GM23338 (cell line): Measurements from ENCODE around the gene COPS6. TPM values are rescaled to one million over a fixed set of nuclear protein-coding genes. Genes with fewer than 3 reads are reported as not detected.
A peak's percentile ranks its signal among the peaks of the same experiment; 100 is the strongest.

Experiments used
- ATAC-seq: fragments of 200-7000 bp; cut with Tn5 transposase; 3 replicates; pipeline ENCODE4 v1.9.1; 2020
- DNase-seq: peaks from one replicate; pipeline ENCODE4 v3.0.0-alpha.2; 2015; ENCODE audit warnings: low spot score
- H2AFZ ChIP-seq: fragments of 200-600 bp; sonication (generic); 2 replicates; pipeline ENCODE4 v1.8.0; 2016; ENCODE audit warnings: antibody characterized with exemption, mild to moderate bottlenecking, moderate library complexity
- H3F3A ChIP-seq: fragments of 200-600 bp; sonication (generic); replicated peaks from 2 replicates; pipeline ENCODE4 v1.8.0; 2017; ENCODE audit warnings: antibody characterized with exemption, mixed run types, low read depth
- H3K27ac ChIP-seq: fragments of 200-600 bp; sonication (generic); 2 replicates; pipeline ENCODE4 v1.6.1; 2016; ENCODE audit warnings: low read depth
- H3K27me3 ChIP-seq: fragments of 200-600 bp; sonication (generic); 2 replicates; pipeline ENCODE4 v1.8.0; 2016; ENCODE audit warnings: mild to moderate bottlenecking, mixed run types, moderate library complexity; ENCODE audit not compliant: insufficient read depth
- H3K36me3 ChIP-seq: fragments of 200-600 bp; sonication (generic); 2 replicates; pipeline ENCODE4 v1.8.0; 2016; ENCODE audit warnings: mild to moderate bottlenecking; ENCODE audit not compliant: insufficient read depth
- H3K4me1 ChIP-seq: fragments of 200-600 bp; sonication (generic); 2 replicates; pipeline ENCODE4 v1.8.0; 2016; ENCODE audit warnings: mild to moderate bottlenecking, moderate library complexity; ENCODE audit not compliant: insufficient read depth
- H3K4me2 ChIP-seq: fragments of 200-600 bp; sonication (generic); 2 replicates; pipeline ENCODE4 v1.7.1; 2017; ENCODE audit warnings: mixed run types
- H3K4me3 ChIP-seq: fragments of 200-600 bp; sonication (generic); 2 replicates; pipeline ENCODE4 v1.6.1; 2016; ENCODE audit warnings: mixed run types
- H3K79me2 ChIP-seq: fragments of 200-600 bp; sonication (generic); replicated peaks from 2 replicates; pipeline ENCODE4 v1.8.0; 2017; ENCODE audit warnings: mild to moderate bottlenecking; ENCODE audit not compliant: insufficient read depth
- H3K9me2 ChIP-seq: fragments of 200-600 bp; sonication (generic); 2 replicates; pipeline ENCODE4 v1.8.0; 2017; ENCODE audit not compliant: insufficient read depth
- H4K20me1 ChIP-seq: fragments of 200-600 bp; sonication (generic); replicated peaks from 2 replicates; pipeline ENCODE4 v1.8.0; 2017; ENCODE audit warnings: mild to moderate bottlenecking; ENCODE audit not compliant: insufficient read depth
- H3K27ac Mint-ChIP-seq: 2 replicates; pipeline ENCODE4 v1.8.0; 2020; ENCODE audit warnings: inconsistent platforms, mild to moderate bottlenecking, moderate library complexity, mixed read lengths
- H3K27me3 Mint-ChIP-seq: 3 replicates; pipeline ENCODE4 v1.8.0; 2022; ENCODE audit warnings: low read depth, mild to moderate bottlenecking, moderate library complexity, mixed read lengths, inconsistent platforms; ENCODE audit not compliant: insufficient read depth, poor library complexity
- H3K36me3 Mint-ChIP-seq: 3 replicates; pipeline ENCODE4 v1.8.0; 2021; ENCODE audit warnings: low read depth, mild to moderate bottlenecking, inconsistent platforms, moderate library complexity, mixed read lengths
- H3K4me1 Mint-ChIP-seq: 3 replicates; pipeline ENCODE4 v1.8.0; 2020; ENCODE audit warnings: mild to moderate bottlenecking, inconsistent platforms, mixed read lengths
- H3K4me3 Mint-ChIP-seq: 3 replicates; pipeline ENCODE4 v1.8.0; 2021; ENCODE audit warnings: moderate library complexity, mild to moderate bottlenecking, inconsistent platforms, mixed read lengths
- H3K9me3 Mint-ChIP-seq: 3 replicates; pipeline ENCODE4 v1.8.0; 2020; ENCODE audit warnings: moderate library complexity, mild to moderate bottlenecking, inconsistent platforms, mixed read lengths
- CREB1 ChIP-seq: fragments of 250-450 bp; sonication (Bioruptor Pico); IDR thresholded peaks from 2 replicates; pipeline ENCODE4 v1.5.0; 2020; ENCODE audit warnings: low read depth, mild to moderate bottlenecking, moderate library complexity
- JUNB ChIP-seq: IDR thresholded peaks from one replicate; pipeline ENCODE4 v1.6.1; 2016; ENCODE audit warnings: antibody characterized with exemption; ENCODE audit not compliant: unreplicated experiment
- ZNF114 ChIP-seq: fragments of 250-450 bp; sonication (Bioruptor Pico); IDR thresholded peaks from 2 replicates; pipeline ENCODE4 v1.5.0; 2020; ENCODE audit warnings: mild to moderate bottlenecking, moderate library complexity
- polyA plus RNA-seq: library from polyadenylated mRNA; unstranded; fragments of >200 nt; fragmentation: Nextera tagmentation; extraction: Ambion mirVana; gene quantifications from 2 replicates; pipeline ENCODE4 v1.2.1, GENCODE V29; 2016
- total RNA-seq: library from RNA; depleted of rRNA; stranded (reverse); fragments of >200 nt; shearing (Covaris generic); gene quantifications from 2 replicates; pipeline ENCODE4 v1.2.3, GENCODE V29; 2014
- TF ChIP-seq, protein P1 (sequence below): fragments of 250-450 bp; sonication (Bioruptor Pico); IDR thresholded peaks from 2 replicates; pipeline ENCODE4 v1.5.0; 2020; ENCODE audit warnings: mild to moderate bottlenecking, moderate library complexity
- TF ChIP-seq, protein P2 (sequence below), 2 experiments: fragments of 200-600 bp in 1 of 2; sonication (generic) in 1 of 2; conservative IDR thresholded peaks; 2 replicates each; pipeline versions ENCODE4 v1.5.1 to v1.6.1; 2016 to 2017; ENCODE audit warnings: antibody characterized with exemption in 2 of 2, low read depth in 2 of 2, mild to moderate bottlenecking in 2 of 2, moderate library complexity in 1 of 2
- TF ChIP-seq, protein P3 (sequence below): IDR thresholded peaks from one replicate; pipeline ENCODE4 v1.6.1; 2018; ENCODE audit warnings: antibody characterized with exemption; ENCODE audit not compliant: unreplicated experiment

COPS6 gene
- total and polyA plus RNA-seq, 2 experiments from 2014 or later: 89.8 to 198 TPM

DNA sequence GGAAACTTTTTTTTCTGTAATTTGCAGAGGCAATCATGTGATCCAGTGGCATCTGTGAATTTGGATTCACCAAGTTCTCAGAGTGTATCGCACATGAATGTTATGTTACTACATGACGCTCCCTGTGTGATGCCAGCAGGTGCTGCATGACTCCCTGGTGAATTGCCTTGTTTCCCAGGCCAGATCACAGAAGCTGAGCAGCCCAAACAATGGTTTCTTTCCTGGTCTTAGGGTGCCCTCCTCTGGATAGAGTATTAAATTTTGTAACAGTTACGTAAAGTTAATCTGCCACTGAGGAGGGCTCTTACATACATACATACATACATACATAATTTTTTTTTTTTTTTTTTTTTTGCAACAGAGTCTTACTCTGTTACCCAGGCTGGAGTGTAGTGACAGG is 35.6 kb upstream of the COPS6 start:
- TF ChIP-seq, protein P1, sequence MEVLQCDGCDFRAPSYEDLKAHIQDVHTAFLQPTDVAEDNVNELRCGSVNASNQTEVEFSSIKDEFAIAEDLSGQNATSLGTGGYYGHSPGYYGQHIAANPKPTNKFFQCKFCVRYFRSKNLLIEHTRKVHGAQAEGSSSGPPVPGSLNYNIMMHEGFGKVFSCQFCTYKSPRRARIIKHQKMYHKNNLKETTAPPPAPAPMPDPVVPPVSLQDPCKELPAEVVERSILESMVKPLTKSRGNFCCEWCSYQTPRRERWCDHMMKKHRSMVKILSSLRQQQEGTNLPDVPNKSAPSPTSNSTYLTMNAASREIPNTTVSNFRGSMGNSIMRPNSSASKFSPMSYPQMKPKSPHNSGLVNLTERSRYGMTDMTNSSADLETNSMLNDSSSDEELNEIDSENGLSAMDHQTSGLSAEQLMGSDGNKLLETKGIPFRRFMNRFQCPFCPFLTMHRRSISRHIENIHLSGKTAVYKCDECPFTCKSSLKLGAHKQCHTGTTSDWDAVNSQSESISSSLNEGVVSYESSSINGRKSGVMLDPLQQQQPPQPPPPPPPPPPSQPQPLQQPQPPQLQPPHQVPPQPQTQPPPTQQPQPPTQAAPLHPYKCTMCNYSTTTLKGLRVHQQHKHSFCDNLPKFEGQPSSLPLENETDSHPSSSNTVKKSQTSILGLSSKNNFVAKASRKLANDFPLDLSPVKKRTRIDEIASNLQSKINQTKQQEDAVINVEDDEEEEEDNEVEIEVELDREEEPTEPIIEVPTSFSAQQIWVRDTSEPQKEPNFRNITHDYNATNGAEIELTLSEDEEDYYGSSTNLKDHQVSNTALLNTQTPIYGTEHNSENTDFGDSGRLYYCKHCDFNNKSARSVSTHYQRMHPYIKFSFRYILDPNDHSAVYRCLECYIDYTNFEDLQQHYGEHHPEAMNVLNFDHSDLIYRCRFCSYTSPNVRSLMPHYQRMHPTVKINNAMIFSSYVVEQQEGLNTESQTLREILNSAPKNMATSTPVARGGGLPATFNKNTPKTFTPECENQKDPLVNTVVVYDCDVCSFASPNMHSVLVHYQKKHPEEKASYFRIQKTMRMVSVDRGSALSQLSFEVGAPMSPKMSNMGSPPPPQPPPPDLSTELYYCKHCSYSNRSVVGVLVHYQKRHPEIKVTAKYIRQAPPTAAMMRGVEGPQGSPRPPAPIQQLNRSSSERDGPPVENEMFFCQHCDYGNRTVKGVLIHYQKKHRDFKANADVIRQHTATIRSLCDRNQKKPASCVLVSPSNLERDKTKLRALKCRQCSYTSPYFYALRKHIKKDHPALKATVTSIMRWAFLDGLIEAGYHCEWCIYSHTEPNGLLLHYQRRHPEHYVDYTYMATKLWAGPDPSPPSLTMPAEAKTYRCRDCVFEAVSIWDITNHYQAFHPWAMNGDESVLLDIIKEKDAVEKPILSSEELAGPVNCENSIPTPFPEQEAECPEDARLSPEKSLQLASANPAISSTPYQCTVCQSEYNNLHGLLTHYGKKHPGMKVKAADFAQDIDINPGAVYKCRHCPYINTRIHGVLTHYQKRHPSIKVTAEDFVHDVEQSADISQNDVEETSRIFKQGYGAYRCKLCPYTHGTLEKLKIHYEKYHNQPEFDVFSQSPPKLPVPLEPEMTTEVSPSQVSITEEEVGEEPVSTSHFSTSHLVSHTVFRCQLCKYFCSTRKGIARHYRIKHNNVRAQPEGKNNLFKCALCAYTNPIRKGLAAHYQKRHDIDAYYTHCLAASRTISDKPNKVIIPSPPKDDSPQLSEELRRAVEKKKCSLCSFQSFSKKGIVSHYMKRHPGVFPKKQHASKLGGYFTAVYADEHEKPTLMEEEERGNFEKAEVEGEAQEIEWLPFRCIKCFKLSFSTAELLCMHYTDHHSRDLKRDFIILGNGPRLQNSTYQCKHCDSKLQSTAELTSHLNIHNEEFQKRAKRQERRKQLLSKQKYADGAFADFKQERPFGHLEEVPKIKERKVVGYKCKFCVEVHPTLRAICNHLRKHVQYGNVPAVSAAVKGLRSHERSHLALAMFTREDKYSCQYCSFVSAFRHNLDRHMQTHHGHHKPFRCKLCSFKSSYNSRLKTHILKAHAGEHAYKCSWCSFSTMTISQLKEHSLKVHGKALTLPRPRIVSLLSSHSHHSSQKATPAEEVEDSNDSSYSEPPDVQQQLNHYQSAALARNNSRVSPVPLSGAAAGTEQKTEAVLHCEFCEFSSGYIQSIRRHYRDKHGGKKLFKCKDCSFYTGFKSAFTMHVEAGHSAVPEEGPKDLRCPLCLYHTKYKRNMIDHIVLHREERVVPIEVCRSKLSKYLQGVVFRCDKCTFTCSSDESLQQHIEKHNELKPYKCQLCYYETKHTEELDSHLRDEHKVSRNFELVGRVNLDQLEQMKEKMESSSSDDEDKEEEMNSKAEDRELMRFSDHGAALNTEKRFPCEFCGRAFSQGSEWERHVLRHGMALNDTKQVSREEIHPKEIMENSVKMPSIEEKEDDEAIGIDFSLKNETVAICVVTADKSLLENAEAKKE (CRISPR knock-in tag): no peak
- TF ChIP-seq, protein P2, sequence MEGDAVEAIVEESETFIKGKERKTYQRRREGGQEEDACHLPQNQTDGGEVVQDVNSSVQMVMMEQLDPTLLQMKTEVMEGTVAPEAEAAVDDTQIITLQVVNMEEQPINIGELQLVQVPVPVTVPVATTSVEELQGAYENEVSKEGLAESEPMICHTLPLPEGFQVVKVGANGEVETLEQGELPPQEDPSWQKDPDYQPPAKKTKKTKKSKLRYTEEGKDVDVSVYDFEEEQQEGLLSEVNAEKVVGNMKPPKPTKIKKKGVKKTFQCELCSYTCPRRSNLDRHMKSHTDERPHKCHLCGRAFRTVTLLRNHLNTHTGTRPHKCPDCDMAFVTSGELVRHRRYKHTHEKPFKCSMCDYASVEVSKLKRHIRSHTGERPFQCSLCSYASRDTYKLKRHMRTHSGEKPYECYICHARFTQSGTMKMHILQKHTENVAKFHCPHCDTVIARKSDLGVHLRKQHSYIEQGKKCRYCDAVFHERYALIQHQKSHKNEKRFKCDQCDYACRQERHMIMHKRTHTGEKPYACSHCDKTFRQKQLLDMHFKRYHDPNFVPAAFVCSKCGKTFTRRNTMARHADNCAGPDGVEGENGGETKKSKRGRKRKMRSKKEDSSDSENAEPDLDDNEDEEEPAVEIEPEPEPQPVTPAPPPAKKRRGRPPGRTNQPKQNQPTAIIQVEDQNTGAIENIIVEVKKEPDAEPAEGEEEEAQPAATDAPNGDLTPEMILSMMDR (conservative IDR thresholded peaks at IDR 0.05; ENCODE audit: low read depth in 2 of 2): peak; percentile 22 to 51; a peak in 2 of 4 replicates
- TF ChIP-seq JUNB (no peak), CREB1 (no peak), ZNF114 (no peak)
- TF ChIP-seq, protein P3, sequence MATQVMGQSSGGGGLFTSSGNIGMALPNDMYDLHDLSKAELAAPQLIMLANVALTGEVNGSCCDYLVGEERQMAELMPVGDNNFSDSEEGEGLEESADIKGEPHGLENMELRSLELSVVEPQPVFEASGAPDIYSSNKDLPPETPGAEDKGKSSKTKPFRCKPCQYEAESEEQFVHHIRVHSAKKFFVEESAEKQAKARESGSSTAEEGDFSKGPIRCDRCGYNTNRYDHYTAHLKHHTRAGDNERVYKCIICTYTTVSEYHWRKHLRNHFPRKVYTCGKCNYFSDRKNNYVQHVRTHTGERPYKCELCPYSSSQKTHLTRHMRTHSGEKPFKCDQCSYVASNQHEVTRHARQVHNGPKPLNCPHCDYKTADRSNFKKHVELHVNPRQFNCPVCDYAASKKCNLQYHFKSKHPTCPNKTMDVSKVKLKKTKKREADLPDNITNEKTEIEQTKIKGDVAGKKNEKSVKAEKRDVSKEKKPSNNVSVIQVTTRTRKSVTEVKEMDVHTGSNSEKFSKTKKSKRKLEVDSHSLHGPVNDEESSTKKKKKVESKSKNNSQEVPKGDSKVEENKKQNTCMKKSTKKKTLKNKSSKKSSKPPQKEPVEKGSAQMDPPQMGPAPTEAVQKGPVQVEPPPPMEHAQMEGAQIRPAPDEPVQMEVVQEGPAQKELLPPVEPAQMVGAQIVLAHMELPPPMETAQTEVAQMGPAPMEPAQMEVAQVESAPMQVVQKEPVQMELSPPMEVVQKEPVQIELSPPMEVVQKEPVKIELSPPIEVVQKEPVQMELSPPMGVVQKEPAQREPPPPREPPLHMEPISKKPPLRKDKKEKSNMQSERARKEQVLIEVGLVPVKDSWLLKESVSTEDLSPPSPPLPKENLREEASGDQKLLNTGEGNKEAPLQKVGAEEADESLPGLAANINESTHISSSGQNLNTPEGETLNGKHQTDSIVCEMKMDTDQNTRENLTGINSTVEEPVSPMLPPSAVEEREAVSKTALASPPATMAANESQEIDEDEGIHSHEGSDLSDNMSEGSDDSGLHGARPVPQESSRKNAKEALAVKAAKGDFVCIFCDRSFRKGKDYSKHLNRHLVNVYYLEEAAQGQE: no peak
- Histone ChIP-seq H3K9me2 (peaks cover 7% of the 10 kb centered on the region), H3F3A (peaks cover 16% of the 10 kb centered on the region; the same call in 1 of the 2 replicates), H3K4me3 (no peak overlapping the region), H3K27ac (no peak overlapping the region), H4K20me1 (0 out of 2 replicates have a peak, but pooled peaks cover 6% of the 10 kb centered on the region), H3K79me2 (peaks cover 33% of the 10 kb centered on the region), H3K4me2 (no peak overlapping the region), H2AFZ (no peak overlapping the region), H3K4me1 (peaks cover 2% of the 10 kb centered on the region; the same call in 1 of the 2 replicates), H3K27me3 (no peaks in the 10 kb centered on the region), H3K36me3 (peaks cover 10% of the 10 kb centered on the region)
- Mint-ChIP-seq H3K4me3 (no peak overlapping the region), H3K4me1 (peaks cover 8% of the 10 kb centered on the region), H3K27me3 (peaks cover 17% of the 10 kb centered on the region), H3K36me3 (peaks cover 32% of the 10 kb centered on the region), H3K9me3 (no peaks in the 10 kb centered on the region), H3K27ac (no peak overlapping the region)
- peak; percentile 6; the same call in 1 of the 3 replicates for ATAC-seq
- DNase-seq: peak; percentile 65
